HCT116 (cell line): ENCODE results near the gene PCSK9. TPM values are rescaled to one million over a fixed set of nuclear protein-coding genes. Genes with fewer than 3 reads are reported as not detected.

Experiments used
- ATAC-seq: fragments of 200-7000 bp; cut with Tn5 transposase; 2 replicates; pipeline ENCODE4 v1.9.1; 2020; ENCODE audit warnings: mild to moderate bottlenecking, moderate library complexity
- BruUV-seq: library from RNA; stranded (reverse); fragments of 400-500 nt; replicated peaks from 2 replicates; lab custom pipeline; 2021; lab: Mats Ljungman, UMichigan
- CTCF ChIA-PET: fragments of 300-600 bp; sonication (Branson Sonifier 250); formaldehyde crosslinking; loops from one replicate; lab custom pipeline; 2021; ENCODE audit warnings: antibody characterized with exemption; lab: Charles Lee
- POLR2A ChIA-PET: fragments of 300-600, 350-600 bp; sonication (Branson Sonifier 250); formaldehyde crosslinking; loops from one replicate; lab custom pipeline; 2021; ENCODE audit warnings: antibody characterized with exemption; lab: Charles Lee
- RAD21 ChIA-PET, 2 experiments: fragments of 300-600 bp; sonication (Branson Sonifier 250); formaldehyde crosslinking; loops; one replicate each; lab custom pipeline; 2023; ENCODE audit warnings: low total read pairs in 2 of 2; ENCODE audit not compliant: uncharacterized antibody in 2 of 2, unreplicated experiment in 2 of 2, low non-redundant PET in 1 of 2; lab: Charles Lee
- DNase-seq: peaks from one replicate; pipeline ENCODE4 v3.0.0-alpha.2; 2010; ENCODE audit warnings: low read depth, low spot score
- H2AFZ ChIP-seq: fragments of 200-600 bp; shearing (Covaris generic), sonication (generic); 2 replicates; pipeline ENCODE4 v1.6.1; 2017; ENCODE audit warnings: low read depth, mixed run types, mixed read lengths, antibody characterized with exemption, low read length; ENCODE audit not compliant: poor library complexity, severe bottlenecking
- H3K27ac ChIP-seq: 2 replicates; pipeline ENCODE4 v1.5.1; 2012; ENCODE audit warnings: low read depth, low read length
- H3K27me3 ChIP-seq: fragments of 200-600 bp; sonication (generic); 2 replicates; pipeline ENCODE4 v1.6.1; 2016; ENCODE audit warnings: mixed run types, low read length, mixed read lengths; ENCODE audit not compliant: insufficient read depth
- H3K36me3 ChIP-seq, 2 experiments: fragments of 200-500 bp in 1 of 2; fragments of 200-600 bp in 1 of 2; sonication (Bioruptor generic) in 1 of 2; sonication (generic) in 1 of 2; 2 replicates each; pipeline versions ENCODE4 v1.5.1 to v1.6.1; 2014 to 2016; ENCODE audit warnings: low read length in 2 of 2, inconsistent platforms in 1 of 2, mixed read lengths in 1 of 2, mixed run types in 1 of 2; ENCODE audit not compliant: insufficient read depth in 2 of 2, control insufficient read depth in 1 of 2
- H3K4me1 ChIP-seq, 2 experiments: fragments of 200-600 bp in 1 of 2; sonication (generic) in 1 of 2; 2 replicates each; pipeline versions ENCODE4 v1.5.1 to v1.6.1; 2012 to 2017; ENCODE audit warnings: low read length in 2 of 2, inconsistent platforms in 1 of 2, mild to moderate bottlenecking in 1 of 2, mixed read lengths in 1 of 2, mixed run types in 1 of 2, moderate library complexity in 1 of 2; ENCODE audit not compliant: insufficient read depth in 2 of 2, control insufficient read depth in 1 of 2
- H3K4me2 ChIP-seq: fragments of 200-600 bp; sonication (generic); 2 replicates; pipeline ENCODE4 v1.6.1; 2017; ENCODE audit warnings: mixed run types, low read length, mixed read lengths
- H3K4me3 ChIP-seq, 2 experiments: fragments of 200-600 bp in 1 of 2; sonication (generic) in 1 of 2; replicated peaks in 1 of 2; 2 replicates each; pipeline ENCODE4 v1.5.1; 2011 to 2016; ENCODE audit warnings: low read length in 2 of 2, control low read depth in 1 of 2, low read depth in 1 of 2, mild to moderate bottlenecking in 1 of 2, mixed read lengths in 1 of 2, mixed run types in 1 of 2
- H3K79me2 ChIP-seq: fragments of 200-600 bp; sonication (generic); 2 replicates; pipeline ENCODE4 v1.6.1; 2017; ENCODE audit warnings: mild to moderate bottlenecking, mixed run types, low read length, moderate library complexity, mixed read lengths; ENCODE audit not compliant: insufficient read depth
- H3K9ac ChIP-seq: fragments of 200-600 bp; sonication (generic); 2 replicates; pipeline ENCODE4 v1.6.1; 2016; ENCODE audit warnings: low read length, mixed read lengths
- H3K9me2 ChIP-seq: fragments of 200-600 bp; sonication (generic), shearing (Covaris generic); 2 replicates; pipeline ENCODE4 v1.6.1; 2017; ENCODE audit warnings: mixed run types, mild to moderate bottlenecking, moderate library complexity; ENCODE audit not compliant: insufficient read depth
- H3K9me3 ChIP-seq, 2 experiments: fragments of 200-500 bp in 1 of 2; fragments of 200-600 bp in 1 of 2; sonication (Bioruptor generic) in 1 of 2; sonication (generic) in 1 of 2; 2 replicates each; pipeline ENCODE4 v1.6.1; 2014 to 2017; ENCODE audit warnings: low read length in 2 of 2, mixed read lengths in 2 of 2, inconsistent platforms in 1 of 2, low read depth in 1 of 2, mild to moderate bottlenecking in 1 of 2, mixed run types in 1 of 2, moderate library complexity in 1 of 2; ENCODE audit not compliant: control insufficient read depth in 1 of 2, insufficient read depth in 1 of 2
- H4K20me1 ChIP-seq: fragments of 200-600 bp; sonication (generic), shearing (Covaris generic); 2 replicates; pipeline ENCODE4 v1.6.1; 2017; ENCODE audit warnings: mixed run types, mild to moderate bottlenecking, moderate library complexity; ENCODE audit not compliant: insufficient read depth
- ATF3 ChIP-seq: IDR thresholded peaks from 2 replicates; pipeline ENCODE4 v1.6.1; 2012
- CBX3 ChIP-seq: IDR thresholded peaks from 2 replicates; pipeline ENCODE4 v1.6.1; 2012; ENCODE audit warnings: low read depth
- CEBPB ChIP-seq: IDR thresholded peaks from 2 replicates; pipeline ENCODE4 v1.6.1; 2012; ENCODE audit warnings: low read depth
- EGR1 ChIP-seq: IDR thresholded peaks from 2 replicates; pipeline ENCODE4 v1.6.1; 2012; ENCODE audit warnings: low read depth
- EZH2 ChIP-seq: fragments of 200-600 bp; sonication (generic); IDR thresholded peaks from 2 replicates; pipeline ENCODE4 v1.6.1; 2017; ENCODE audit warnings: antibody characterized with exemption, mixed run types
- EZH2phosphoT487 ChIP-seq: fragments of 200-600 bp; IDR thresholded peaks from 2 replicates; pipeline ENCODE4 v1.6.1; 2018; ENCODE audit warnings: antibody characterized with exemption, borderline replicate concordance
- FOSL1 ChIP-seq: IDR thresholded peaks from 2 replicates; pipeline ENCODE4 v1.6.1; 2012; ENCODE audit warnings: low read depth
- JUND ChIP-seq: IDR thresholded peaks from 2 replicates; pipeline ENCODE4 v1.6.1; 2012
- MAX ChIP-seq: IDR thresholded peaks from 2 replicates; pipeline ENCODE4 v1.6.1; 2012
- POLR2A ChIP-seq: IDR thresholded peaks from 2 replicates; pipeline ENCODE4 v1.7.0; 2011; ENCODE audit warnings: borderline replicate concordance; ENCODE audit not compliant: insufficient read depth, insufficient read length; ENCODE audit errors: extremely low read depth
- POLR2AphosphoS5 ChIP-seq: IDR thresholded peaks from 2 replicates; pipeline ENCODE4 v1.6.1; 2011; ENCODE audit warnings: mild to moderate bottlenecking, low read depth, low read length, moderate library complexity
- RAD21 ChIP-seq: IDR thresholded peaks from 2 replicates; pipeline ENCODE4 v1.6.1; 2012; ENCODE audit warnings: low read depth, mild to moderate bottlenecking
- REST ChIP-seq: IDR thresholded peaks from 2 replicates; pipeline ENCODE4 v1.6.1; 2012; ENCODE audit warnings: low read depth
- SIN3A ChIP-seq: IDR thresholded peaks from 2 replicates; pipeline ENCODE4 v1.6.1; 2012; ENCODE audit warnings: low read depth
- ZBTB33 ChIP-seq: IDR thresholded peaks from 2 replicates; pipeline ENCODE4 v1.6.1; 2011; ENCODE audit warnings: mild to moderate bottlenecking, low read length, moderate library complexity; ENCODE audit not compliant: insufficient replicate concordance; ENCODE audit errors: extremely low read depth
- ZFX ChIP-seq: fragments of 450-650 bp; IDR thresholded peaks from 2 replicates; pipeline ENCODE4 v1.6.1; 2017
- ZNF274 ChIP-seq: fragments of 200-500 bp; sonication (Bioruptor generic); IDR thresholded peaks from 2 replicates; pipeline ENCODE4 v1.6.1; 2014; ENCODE audit warnings: mild to moderate bottlenecking, low read depth, low read length, inconsistent platforms
- intact Hi-C: fragments of 100-400 bp; cut with micrococcal nuclease; formaldehyde crosslinking; loops from 2 replicates; pipeline ENCODE4 v1.10.0; 2022
- total RNA-seq: library from RNA; stranded (reverse); gene quantifications from one replicate; pipeline ENCODE4 v1.2.1, GENCODE V29; 2021; ENCODE audit not compliant: unreplicated experiment

PCSK9 gene
- total RNA-seq, 1 experiment from 2014 or later = 39.6 TPM

- Histone ChIP-seq H4K20me1 (no peaks in the 10 kb centered on the region), H3K9me2 (no peaks in the 10 kb centered on the region), H3K4me1 (peaks cover 0 to 6% of the 10 kb centered on the region in 2 experiments; a peak in 1 of 4 replicates), H3K9me3 (no peaks in the 10 kb centered on the region), H3K27ac (no peak overlapping the region), H3K27me3 (no peaks in the 10 kb centered on the region), H3K79me2 (no peaks in the 10 kb centered on the region), H3K4me2 (no peak overlapping the region), H3K9ac (no peak overlapping the region), H3K4me3 (no peak overlapping the region), H2AFZ (no peak overlapping the region), H3K36me3 (peaks cover 40 to 42% of the 10 kb centered on the region in 2 experiments)
- CTCF ChIA-PET = no interaction called here
- no peak for TF ChIP-seq MAX
- no peak for TF ChIP-seq FOSL1
- TF ChIP-seq EZH2 = no peak
- no peak for TF ChIP-seq RAD21
- ATAC-seq = no peak
- BruUV-seq = no TSS peak
- DNase-seq = no peak
- intact Hi-C loops = no loop called here
- POLR2A ChIA-PET = no interaction called here
- RAD21 ChIA-PET = no interaction called here
Measured at GRCh38 chr1:55084257-55084656, 44.9 kb downstream of the PCSK9 start.

GRCh38 chr1:55087439-55087838, 48.1 kb downstream of the PCSK9 start:
- DNase-seq (no peak), ATAC-seq (no peak)
- no peaks in the 10 kb centered on the region for H3K9me2 ChIP-seq
- ChIA-PET RAD21 (no interaction called here), POLR2A (no interaction called here), CTCF (no interaction called here)
- H3K27me3 ChIP-seq = no peaks in the 10 kb centered on the region
- no TSS peak for BruUV-seq
- H3K9ac ChIP-seq = no peak overlapping the region
- intact Hi-C loops = no loop called here
- no peak overlapping the region for H3K27ac ChIP-seq
- H3K36me3 ChIP-seq = peaks cover 37 to 38% of the 10 kb centered on the region in 2 experiments
- H3K79me2 ChIP-seq = no peaks in the 10 kb centered on the region
- no peak overlapping the region for H3K4me2 ChIP-seq
- H3K4me3 ChIP-seq = no peak overlapping the region
- H3K4me1 ChIP-seq = no peaks in the 10 kb centered on the region
- no peaks in the 10 kb centered on the region for H3K9me3 ChIP-seq
- no peak overlapping the region for H2AFZ ChIP-seq
- no peaks in the 10 kb centered on the region for H4K20me1 ChIP-seq
- TF ChIP-seq POLR2A (no peak), CEBPB (no peak), JUND (no peak), ZNF274 (no peak), ZFX (no peak), EGR1 (no peak), SIN3A (no peak), FOSL1 (no peak), POLR2AphosphoS5 (no peak), ATF3 (no peak), CBX3 (no peak), MAX (no peak), REST (no peak), RAD21 (no peak), EZH2phosphoT487 (no peak), ZBTB33 (no peak)
